HepG2 (cell line): ENCODE data around the gene TMEM132D.

ENCODE experiments used
- ARNT ChIP-seq: fragments of 450-650 bp; IDR thresholded peaks from 2 replicates; pipeline ENCODE4 v1.6.1; 2017
- FOXA1 ChIP-seq, 2 experiments: fragments of 450-650 bp in 1 of 2; sonication (generic) in 1 of 2; formaldehyde crosslinking in 1 of 2; IDR thresholded peaks; 2 replicates each; pipeline versions ENCODE4 v1.4.0 to v1.6.1; 2016 to 2020; ENCODE audit warnings: missing genetic modification reagents in 1 of 2
- FOXP1 ChIP-seq, 2 experiments: fragments of 450-650 bp in 1 of 2; IDR thresholded peaks; 2 replicates each; pipeline ENCODE4 v1.6.1; 2017 to 2018; ENCODE audit warnings: antibody characterized with exemption in 1 of 2
- HNF4G ChIP-seq, 2 experiments: sonication (generic) in 1 of 2; formaldehyde crosslinking in 1 of 2; IDR thresholded peaks; 2 replicates each; pipeline versions ENCODE4 v1.4.0 to v1.6.1; 2011 to 2020; ENCODE audit warnings: borderline replicate concordance in 2 of 2, low read depth in 2 of 2, mild to moderate bottlenecking in 2 of 2, low read length in 1 of 2, missing genetic modification reagents in 1 of 2, moderate library complexity in 1 of 2
- NFYB ChIP-seq: sonication (generic); formaldehyde crosslinking; IDR thresholded peaks from 2 replicates; pipeline ENCODE4 v1.4.0; 2020; ENCODE audit warnings: missing genetic modification reagents
- POLR2A ChIP-seq, 2 experiments: IDR thresholded peaks; 2 replicates each; pipeline ENCODE4 v1.6.1; 2011; ENCODE audit warnings: low read depth in 2 of 2, low read length in 2 of 2, mild to moderate bottlenecking in 1 of 2, moderate library complexity in 1 of 2; ENCODE audit not compliant: insufficient read depth in 1 of 2
- SETDB1 ChIP-seq: sonication (generic); formaldehyde crosslinking; IDR thresholded peaks from 2 replicates; pipeline ENCODE4 v1.5.1; 2020; ENCODE audit warnings: missing genetic modification reagents, mild to moderate bottlenecking, borderline replicate concordance
- WIZ ChIP-seq: sonication (generic); formaldehyde crosslinking; IDR thresholded peaks from 2 replicates; pipeline ENCODE4 v1.5.1; 2020; ENCODE audit warnings: mild to moderate bottlenecking, missing genetic modification reagents
- ZNF326 ChIP-seq: sonication (generic); formaldehyde crosslinking; IDR thresholded peaks from 2 replicates; pipeline ENCODE4 v1.4.0; 2020; ENCODE audit warnings: missing genetic modification reagents, borderline replicate concordance
- TF ChIP-seq, protein P1 (sequence below): sonication (generic); formaldehyde crosslinking; IDR thresholded peaks from 2 replicates; pipeline ENCODE4 v1.4.0; 2020; ENCODE audit warnings: missing genetic modification reagents
- TF ChIP-seq, protein P2 (sequence below): sonication (generic); formaldehyde crosslinking; IDR thresholded peaks from 2 replicates; pipeline ENCODE4 v1.9.0; 2021; ENCODE audit warnings: missing genetic modification reagents, borderline replicate concordance
- TF ChIP-seq, protein P3 (sequence below), 2 experiments: sonication (generic) in 1 of 2; formaldehyde crosslinking in 1 of 2; IDR thresholded peaks; 2 replicates each; pipeline versions ENCODE4 v1.5.1 to v1.6.1; 2011 to 2020; ENCODE audit warnings: borderline replicate concordance in 1 of 2, low read depth in 1 of 2, low read length in 1 of 2, mild to moderate bottlenecking in 1 of 2, missing genetic modification reagents in 1 of 2, moderate library complexity in 1 of 2
- TF ChIP-seq, protein P4 (sequence below): sonication (generic); formaldehyde crosslinking; IDR thresholded peaks from 2 replicates; pipeline ENCODE4 v1.5.0; 2020; ENCODE audit warnings: mild to moderate bottlenecking, missing genetic modification reagents, moderate library complexity

DNA sequence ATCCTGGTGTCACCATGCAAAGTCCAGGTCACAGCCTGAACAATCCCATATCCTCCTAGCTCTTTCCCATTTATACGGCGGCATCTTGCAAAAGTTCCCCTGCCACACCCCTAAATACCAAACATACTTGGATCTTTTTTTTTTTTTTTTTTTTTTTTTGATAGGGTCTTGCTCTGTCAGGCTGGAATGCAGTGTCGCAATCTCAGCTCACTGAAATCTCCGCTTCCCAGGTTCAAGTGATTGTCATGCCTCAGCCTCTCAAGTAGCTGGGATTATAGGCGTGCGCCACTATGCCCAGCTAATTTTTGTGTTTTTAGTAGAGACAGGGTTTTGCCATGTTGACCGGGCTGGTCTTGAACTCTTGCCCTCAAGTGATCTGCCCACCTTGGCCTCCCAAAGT, 599.3 kb downstream of the TMEM132D start:
- TF ChIP-seq NFYB (CRISPR knock-in tag) = no peak
- TF ChIP-seq WIZ (CRISPR knock-in tag) = no peak
- no peak for TF ChIP-seq POLR2A (IDR thresholded peaks at IDR 0.05; ENCODE audit: insufficient read depth in 1 of 2, low read depth in 2 of 2, low read length in 2 of 2)
- TF ChIP-seq, protein P1, sequence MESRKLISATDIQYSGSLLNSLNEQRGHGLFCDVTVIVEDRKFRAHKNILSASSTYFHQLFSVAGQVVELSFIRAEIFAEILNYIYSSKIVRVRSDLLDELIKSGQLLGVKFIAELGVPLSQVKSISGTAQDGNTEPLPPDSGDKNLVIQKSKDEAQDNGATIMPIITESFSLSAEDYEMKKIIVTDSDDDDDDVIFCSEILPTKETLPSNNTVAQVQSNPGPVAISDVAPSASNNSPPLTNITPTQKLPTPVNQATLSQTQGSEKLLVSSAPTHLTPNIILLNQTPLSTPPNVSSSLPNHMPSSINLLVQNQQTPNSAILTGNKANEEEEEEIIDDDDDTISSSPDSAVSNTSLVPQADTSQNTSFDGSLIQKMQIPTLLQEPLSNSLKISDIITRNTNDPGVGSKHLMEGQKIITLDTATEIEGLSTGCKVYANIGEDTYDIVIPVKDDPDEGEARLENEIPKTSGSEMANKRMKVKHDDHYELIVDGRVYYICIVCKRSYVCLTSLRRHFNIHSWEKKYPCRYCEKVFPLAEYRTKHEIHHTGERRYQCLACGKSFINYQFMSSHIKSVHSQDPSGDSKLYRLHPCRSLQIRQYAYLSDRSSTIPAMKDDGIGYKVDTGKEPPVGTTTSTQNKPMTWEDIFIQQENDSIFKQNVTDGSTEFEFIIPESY (CRISPR knock-in tag) = no peak
- TF ChIP-seq, protein P2, sequence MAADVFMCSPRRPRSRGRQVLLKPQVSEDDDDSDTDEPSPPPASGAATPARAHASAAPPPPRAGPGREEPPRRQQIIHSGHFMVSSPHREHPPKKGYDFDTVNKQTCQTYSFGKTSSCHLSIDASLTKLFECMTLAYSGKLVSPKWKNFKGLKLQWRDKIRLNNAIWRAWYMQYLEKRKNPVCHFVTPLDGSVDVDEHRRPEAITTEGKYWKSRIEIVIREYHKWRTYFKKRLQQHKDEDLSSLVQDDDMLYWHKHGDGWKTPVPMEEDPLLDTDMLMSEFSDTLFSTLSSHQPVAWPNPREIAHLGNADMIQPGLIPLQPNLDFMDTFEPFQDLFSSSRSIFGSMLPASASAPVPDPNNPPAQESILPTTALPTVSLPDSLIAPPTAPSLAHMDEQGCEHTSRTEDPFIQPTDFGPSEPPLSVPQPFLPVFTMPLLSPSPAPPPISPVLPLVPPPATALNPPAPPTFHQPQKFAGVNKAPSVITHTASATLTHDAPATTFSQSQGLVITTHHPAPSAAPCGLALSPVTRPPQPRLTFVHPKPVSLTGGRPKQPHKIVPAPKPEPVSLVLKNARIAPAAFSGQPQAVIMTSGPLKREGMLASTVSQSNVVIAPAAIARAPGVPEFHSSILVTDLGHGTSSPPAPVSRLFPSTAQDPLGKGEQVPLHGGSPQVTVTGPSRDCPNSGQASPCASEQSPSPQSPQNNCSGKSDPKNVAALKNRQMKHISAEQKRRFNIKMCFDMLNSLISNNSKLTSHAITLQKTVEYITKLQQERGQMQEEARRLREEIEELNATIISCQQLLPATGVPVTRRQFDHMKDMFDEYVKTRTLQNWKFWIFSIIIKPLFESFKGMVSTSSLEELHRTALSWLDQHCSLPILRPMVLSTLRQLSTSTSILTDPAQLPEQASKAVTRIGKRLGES = no peak
- TF ChIP-seq, protein P3, sequence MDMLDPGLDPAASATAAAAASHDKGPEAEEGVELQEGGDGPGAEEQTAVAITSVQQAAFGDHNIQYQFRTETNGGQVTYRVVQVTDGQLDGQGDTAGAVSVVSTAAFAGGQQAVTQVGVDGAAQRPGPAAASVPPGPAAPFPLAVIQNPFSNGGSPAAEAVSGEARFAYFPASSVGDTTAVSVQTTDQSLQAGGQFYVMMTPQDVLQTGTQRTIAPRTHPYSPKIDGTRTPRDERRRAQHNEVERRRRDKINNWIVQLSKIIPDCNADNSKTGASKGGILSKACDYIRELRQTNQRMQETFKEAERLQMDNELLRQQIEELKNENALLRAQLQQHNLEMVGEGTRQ (IDR thresholded peaks at IDR 0.05; ENCODE audit: low read depth, low read length) = no peak
- TF ChIP-seq, protein P3 (CRISPR knock-in tag; IDR thresholded peaks at IDR 0.05; ENCODE audit: borderline replicate concordance) = no peak
- no peak for TF ChIP-seq HNF4G (IDR thresholded peaks at IDR 0.05; ENCODE audit: borderline replicate concordance, low read depth, low read length)
- no peak for TF ChIP-seq HNF4G (CRISPR knock-in tag; IDR thresholded peaks at IDR 0.05; ENCODE audit: borderline replicate concordance, low read depth)
- no peak for TF ChIP-seq SETDB1 (CRISPR knock-in tag)
- TF ChIP-seq FOXA1 (IDR thresholded peaks at IDR 0.05) = no peak
- TF ChIP-seq FOXA1 (CRISPR knock-in tag; IDR thresholded peaks at IDR 0.05) = no peak
- TF ChIP-seq ARNT = no peak
- TF ChIP-seq, protein P4, sequence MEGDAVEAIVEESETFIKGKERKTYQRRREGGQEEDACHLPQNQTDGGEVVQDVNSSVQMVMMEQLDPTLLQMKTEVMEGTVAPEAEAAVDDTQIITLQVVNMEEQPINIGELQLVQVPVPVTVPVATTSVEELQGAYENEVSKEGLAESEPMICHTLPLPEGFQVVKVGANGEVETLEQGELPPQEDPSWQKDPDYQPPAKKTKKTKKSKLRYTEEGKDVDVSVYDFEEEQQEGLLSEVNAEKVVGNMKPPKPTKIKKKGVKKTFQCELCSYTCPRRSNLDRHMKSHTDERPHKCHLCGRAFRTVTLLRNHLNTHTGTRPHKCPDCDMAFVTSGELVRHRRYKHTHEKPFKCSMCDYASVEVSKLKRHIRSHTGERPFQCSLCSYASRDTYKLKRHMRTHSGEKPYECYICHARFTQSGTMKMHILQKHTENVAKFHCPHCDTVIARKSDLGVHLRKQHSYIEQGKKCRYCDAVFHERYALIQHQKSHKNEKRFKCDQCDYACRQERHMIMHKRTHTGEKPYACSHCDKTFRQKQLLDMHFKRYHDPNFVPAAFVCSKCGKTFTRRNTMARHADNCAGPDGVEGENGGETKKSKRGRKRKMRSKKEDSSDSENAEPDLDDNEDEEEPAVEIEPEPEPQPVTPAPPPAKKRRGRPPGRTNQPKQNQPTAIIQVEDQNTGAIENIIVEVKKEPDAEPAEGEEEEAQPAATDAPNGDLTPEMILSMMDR = no peak
- no peak for TF ChIP-seq FOXP1 (IDR thresholded peaks at IDR 0.05)
- no peak for TF ChIP-seq FOXP1 (CRISPR knock-in tag; IDR thresholded peaks at IDR 0.05)
- no peak for TF ChIP-seq ZNF326 (CRISPR knock-in tag)
